HG03196 (cell line): ENCODE data around the gene TMEM225B.
"Not testable (repeated sequence)": the region's sequence is repeated elsewhere in the genome, so short reads cannot be mapped to it uniquely, and the experiment has no call there.

ENCODE experiments used
- ATAC-seq: cut with Tn5 transposase; IDR thresholded peaks from one replicate; pipeline ENCODE4 v1.9.1; 2021; ENCODE audit not compliant: unreplicated experiment

The TMEM225B gene

GRCh38 chr7:99623091-99623693 is 25.1 kb downstream of the TMEM225B start:
- ATAC-seq, result no peak

- ATAC-seq, result no peak
Observed at GRCh38 chr7:99623702-99624447, 25.8 kb downstream of the TMEM225B start.

- ATAC-seq, result no peak
Observed at GRCh38 chr7:99624484-99624883, 26.4 kb downstream of the TMEM225B start.

GRCh38 chr7:99625321-99625720 is 27.3 kb downstream of the TMEM225B start:
- no peak for ATAC-seq

- ATAC-seq, result no peak
Observed at GRCh38 chr7:99625961-99626360, 27.9 kb downstream of the TMEM225B start.

GRCh38 chr7:99626661-99627060 is 28.6 kb downstream of the TMEM225B start:
- ATAC-seq, result no peak

- no peak for ATAC-seq
Observed at GRCh38 chr7:99627513-99627912, 29.4 kb downstream of the TMEM225B start.

- no peak for ATAC-seq
Observed at GRCh38 chr7:99628471-99629465, 30.7 kb downstream of the TMEM225B start.

GRCh38 chr7:99629643-99630042 is 31.6 kb downstream of the TMEM225B start:
- ATAC-seq, result no peak

GRCh38 chr7:99631295-99632109 is 33.4 kb downstream of the TMEM225B start:
- ATAC-seq, result no peak

GRCh38 chr7:99637414-99637813 is 39.3 kb downstream of the TMEM225B start:
- not testable (repeated sequence) for ATAC-seq

- no peak for ATAC-seq
Observed at GRCh38 chr7:99638731-99639130, 40.7 kb downstream of the TMEM225B start.

GRCh38 chr7:99639267-99639666 is 41.2 kb downstream of the TMEM225B start:
- ATAC-seq, result no peak

GRCh38 chr7:99642027-99642426 is 44.0 kb downstream of the TMEM225B start:
- no peak for ATAC-seq

GRCh38 chr7:99643464-99643863 is 45.4 kb downstream of the TMEM225B start:
- ATAC-seq, result no peak

- no peak for ATAC-seq
Observed at GRCh38 chr7:99644431-99644830, 46.4 kb downstream of the TMEM225B start.

GRCh38 chr7:99645590-99645989 is 47.5 kb downstream of the TMEM225B start:
- ATAC-seq, result no peak

- no peak for ATAC-seq
Observed at GRCh38 chr7:99648843-99649242, 50.8 kb downstream of the TMEM225B start.

GRCh38 chr7:99651290-99651689 is 53.2 kb downstream of the TMEM225B start:
- no peak for ATAC-seq

GRCh38 chr7:99652671-99653070 is 54.6 kb downstream of the TMEM225B start:
- no peak for ATAC-seq

- ATAC-seq, result not testable (repeated sequence)
Observed at GRCh38 chr7:99653269-99653668, 55.2 kb downstream of the TMEM225B start.
